Parathyroid adenoma (tissue), 2 donors: ENCODE data around the gene CHST8.

Source experiments
- H2AFZ ChIP-seq: fragments of 300-600 bp; sonication (generic); one replicate; pipeline ENCODE4 v1.7.0; 2017; ENCODE audit warnings: antibody characterized with exemption, mild to moderate bottlenecking
- H3K27ac ChIP-seq: fragments of 300-600 bp; sonication (generic); one replicate; pipeline ENCODE4 v1.7.0; 2017
- H3K27me3 ChIP-seq: fragments of 300-600 bp; sonication (generic); one replicate; pipeline ENCODE4 v1.7.0; 2017; ENCODE audit warnings: low read length; ENCODE audit not compliant: control insufficient read depth, insufficient read depth
- H3K36me3 ChIP-seq: fragments of 300-600 bp; sonication (generic); one replicate; pipeline ENCODE4 v1.7.0; 2017; ENCODE audit warnings: low read length; ENCODE audit not compliant: control insufficient read depth, insufficient read depth
- H3K4me1 ChIP-seq: fragments of 300-600 bp; sonication (generic); one replicate; pipeline ENCODE4 v1.7.0; 2017; ENCODE audit warnings: control low read depth
- H3K4me2 ChIP-seq: fragments of 300-600 bp; sonication (generic); one replicate; pipeline ENCODE4 v1.7.0; 2017; ENCODE audit warnings: low read length
- H3K4me3 ChIP-seq: fragments of 300-600 bp; sonication (generic); one replicate; pipeline ENCODE4 v1.7.0; 2017; ENCODE audit warnings: low read depth, low read length
- H3K79me2 ChIP-seq: fragments of 300-600 bp; sonication (generic); one replicate; pipeline ENCODE4 v1.7.0; 2017; ENCODE audit warnings: control low read depth
- H3K9ac ChIP-seq: fragments of 300-600 bp; sonication (generic); one replicate; pipeline ENCODE4 v1.7.0; 2017; ENCODE audit warnings: mild to moderate bottlenecking
- H3K9me3 ChIP-seq: fragments of 300-600 bp; sonication (generic); one replicate; pipeline ENCODE4 v1.7.0; 2017; ENCODE audit warnings: low read length; ENCODE audit not compliant: control insufficient read depth
- CTCF ChIP-seq: fragments of 300-600 bp; sonication (generic); IDR thresholded peaks from one replicate; pipeline ENCODE4 v1.7.0; 2017; ENCODE audit warnings: antibody characterized with exemption, mild to moderate bottlenecking
- donor health status: primary hyperparathyroidism.

The CHST8 gene

GRCh38 chr19:33606556-33606955, 15.2 kb upstream of the CHST8 start:
- H3K9me3 ChIP-seq, result no peaks in the 10 kb centered on the region
- no peaks in the 10 kb centered on the region for H3K4me1 ChIP-seq
- no peak overlapping the region for H3K27ac ChIP-seq
- H2AFZ ChIP-seq, result no peak overlapping the region
- no peak for TF ChIP-seq CTCF
- H3K4me3 ChIP-seq, result no peak overlapping the region
- H3K36me3 ChIP-seq, result peaks cover 2% of the 10 kb centered on the region
- H3K79me2 ChIP-seq, result no peaks in the 10 kb centered on the region
- no peaks in the 10 kb centered on the region for H3K27me3 ChIP-seq
- H3K9ac ChIP-seq, result no peak overlapping the region
- H3K4me2 ChIP-seq, result no peak overlapping the region

- H3K27me3 ChIP-seq, result no peaks in the 10 kb centered on the region
- no peaks in the 10 kb centered on the region for H3K4me1 ChIP-seq
- no peaks in the 10 kb centered on the region for H3K9me3 ChIP-seq
- H3K4me3 ChIP-seq, result no peak overlapping the region
- H3K79me2 ChIP-seq, result no peaks in the 10 kb centered on the region
- no peak overlapping the region for H3K27ac ChIP-seq
- H3K4me2 ChIP-seq, result no peak overlapping the region
- no peak overlapping the region for H2AFZ ChIP-seq
- H3K36me3 ChIP-seq, result no peaks in the 10 kb centered on the region
- no peak overlapping the region for H3K9ac ChIP-seq
- TF ChIP-seq CTCF, result no peak
Measured at GRCh38 chr19:33609353-33609752, 12.4 kb upstream of the CHST8 start.

- Histone ChIP-seq H3K27ac (no peak overlapping the region), H3K27me3 (no peaks in the 10 kb centered on the region), H3K4me2 (no peak overlapping the region), H3K9me3 (no peaks in the 10 kb centered on the region), H3K4me3 (no peak overlapping the region), H3K79me2 (no peaks in the 10 kb centered on the region), H3K36me3 (no peaks in the 10 kb centered on the region), H3K9ac (no peak overlapping the region), H3K4me1 (no peaks in the 10 kb centered on the region), H2AFZ (no peak overlapping the region)
- no peak for TF ChIP-seq CTCF
Measured at GRCh38 chr19:33610588-33610987, 11.2 kb upstream of the CHST8 start.

GRCh38 chr19:33612928-33613619, 8.7 kb upstream of the CHST8 start:
- Histone ChIP-seq H3K4me2 (no peak overlapping the region), H3K9ac (no peak overlapping the region), H3K4me3 (no peak overlapping the region), H3K79me2 (no peaks in the 10 kb centered on the region), H3K27me3 (no peaks in the 10 kb centered on the region), H3K36me3 (no peaks in the 10 kb centered on the region), H3K4me1 (no peaks in the 10 kb centered on the region), H3K27ac (no peak overlapping the region), H3K9me3 (no peaks in the 10 kb centered on the region), H2AFZ (no peak overlapping the region)
- TF ChIP-seq CTCF, result no peak

GRCh38 chr19:33613620-33614000, 8.1 kb upstream of the CHST8 start:
- Histone ChIP-seq H3K4me2 (no peak overlapping the region), H3K9me3 (no peaks in the 10 kb centered on the region), H3K4me3 (no peak overlapping the region), H3K27me3 (no peaks in the 10 kb centered on the region), H2AFZ (no peak overlapping the region), H3K9ac (no peak overlapping the region), H3K4me1 (no peaks in the 10 kb centered on the region), H3K79me2 (no peaks in the 10 kb centered on the region), H3K27ac (no peak overlapping the region), H3K36me3 (no peaks in the 10 kb centered on the region)
- TF ChIP-seq CTCF, result no peak
